ENCODE data around the gene ZNF578.
A peak's percentile ranks its signal among the peaks of the same experiment; 100 is the strongest.

ZNF578 gene

DNA sequence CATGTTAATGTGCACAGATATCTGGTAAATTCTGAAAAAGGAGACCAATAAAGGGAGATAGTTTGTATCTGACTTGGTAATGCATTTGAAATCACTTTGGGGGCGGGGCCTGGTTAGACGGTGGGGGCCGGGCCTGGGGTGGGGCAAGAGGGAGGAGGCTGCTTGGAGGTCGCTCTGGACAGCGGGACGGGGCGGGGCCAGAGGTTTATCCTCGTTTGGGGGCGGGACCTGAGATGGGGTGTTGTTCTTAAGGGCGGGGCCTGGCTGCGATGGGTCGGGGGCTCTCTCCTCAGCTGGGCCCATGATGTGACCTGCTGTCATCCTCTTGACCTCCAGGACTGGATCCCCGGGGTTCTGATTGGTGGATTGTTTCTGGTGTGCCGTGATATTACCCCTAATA lies 69.2 kb downstream of the ZNF578 start:
- no peaks in the 10 kb centered on the region for H4K20me1 ChIP-seq (ENCODE audit: insufficient read depth, low read length, poor library complexity, severe bottlenecking)
- H3K27me3 ChIP-seq (ENCODE audit: insufficient read depth, low read length, poor library complexity, severe bottlenecking), result no peaks in the 10 kb centered on the region
- no peaks in the 10 kb centered on the region for H3F3A ChIP-seq (ENCODE audit: low read depth)
- no peak overlapping the region for H3K4me3 ChIP-seq (ENCODE audit: low read length, poor library complexity, severe bottlenecking)
- no peaks in the 10 kb centered on the region for H3K9me2 ChIP-seq (replicated peaks; ENCODE audit: low read depth, low read length)
- no peak overlapping the region for H3K9ac ChIP-seq (ENCODE audit: low read depth, low read length, poor library complexity, severe bottlenecking)
- no peak overlapping the region for H3K4me2 ChIP-seq (ENCODE audit: low read depth, low read length, poor library complexity, severe bottlenecking)
- H2AFZ ChIP-seq (ENCODE audit: low read length), result no peak overlapping the region
- H3K9me3 ChIP-seq (ENCODE audit: insufficient read depth, low read depth, low read length), result no peaks in the 10 kb centered on the region
- H3K4me1 ChIP-seq (ENCODE audit: insufficient read depth, low read length, poor library complexity, severe bottlenecking), result peaks cover 4% of the 10 kb centered on the region
- H3K79me2 ChIP-seq (ENCODE audit: insufficient read depth, low read length), result peaks cover under 1% of the 10 kb centered on the region; the same call in 1 of the 2 replicates
- H3K36me3 ChIP-seq (ENCODE audit: insufficient read depth, low read length), result no peaks in the 10 kb centered on the region
- TF ChIP-seq, protein P1, sequence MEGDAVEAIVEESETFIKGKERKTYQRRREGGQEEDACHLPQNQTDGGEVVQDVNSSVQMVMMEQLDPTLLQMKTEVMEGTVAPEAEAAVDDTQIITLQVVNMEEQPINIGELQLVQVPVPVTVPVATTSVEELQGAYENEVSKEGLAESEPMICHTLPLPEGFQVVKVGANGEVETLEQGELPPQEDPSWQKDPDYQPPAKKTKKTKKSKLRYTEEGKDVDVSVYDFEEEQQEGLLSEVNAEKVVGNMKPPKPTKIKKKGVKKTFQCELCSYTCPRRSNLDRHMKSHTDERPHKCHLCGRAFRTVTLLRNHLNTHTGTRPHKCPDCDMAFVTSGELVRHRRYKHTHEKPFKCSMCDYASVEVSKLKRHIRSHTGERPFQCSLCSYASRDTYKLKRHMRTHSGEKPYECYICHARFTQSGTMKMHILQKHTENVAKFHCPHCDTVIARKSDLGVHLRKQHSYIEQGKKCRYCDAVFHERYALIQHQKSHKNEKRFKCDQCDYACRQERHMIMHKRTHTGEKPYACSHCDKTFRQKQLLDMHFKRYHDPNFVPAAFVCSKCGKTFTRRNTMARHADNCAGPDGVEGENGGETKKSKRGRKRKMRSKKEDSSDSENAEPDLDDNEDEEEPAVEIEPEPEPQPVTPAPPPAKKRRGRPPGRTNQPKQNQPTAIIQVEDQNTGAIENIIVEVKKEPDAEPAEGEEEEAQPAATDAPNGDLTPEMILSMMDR (conservative IDR thresholded peaks at IDR 0.05; ENCODE audit: low read length), result no peak
- no peak for TF ChIP-seq EZH2phosphoT487 (IDR thresholded peaks at IDR 0.05; ENCODE audit: borderline replicate concordance)

DNA sequence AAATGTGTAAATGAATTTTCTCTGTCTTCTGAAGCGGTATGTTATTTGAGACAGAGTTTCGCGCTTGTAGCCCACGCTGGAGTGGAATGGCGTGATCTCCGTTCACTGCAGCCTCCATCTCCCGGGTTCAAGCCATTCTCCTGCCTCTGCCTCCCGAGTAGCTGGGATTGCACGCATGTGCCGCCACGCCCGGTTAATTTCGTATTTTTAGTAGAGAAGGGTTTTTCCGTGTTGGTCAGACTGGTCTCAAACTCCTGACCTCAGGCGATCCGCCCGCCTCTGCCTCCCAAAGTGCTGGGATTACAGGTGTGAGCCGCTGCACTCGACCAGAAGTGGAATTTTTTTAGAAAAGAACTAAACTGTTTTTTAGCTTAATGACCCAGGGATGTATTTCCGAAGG lies 70.7 kb downstream of the ZNF578 start:
- Histone ChIP-seq H3K27me3 (ENCODE audit: insufficient read depth, low read length, poor library complexity, severe bottlenecking) (no peaks in the 10 kb centered on the region), H3K4me1 (ENCODE audit: insufficient read depth, low read length, poor library complexity, severe bottlenecking) (peaks cover 16% of the 10 kb centered on the region), H3K9ac (ENCODE audit: low read depth, low read length, poor library complexity, severe bottlenecking) (no peak overlapping the region), H2AFZ (ENCODE audit: low read length) (no peak overlapping the region), H3K4me2 (ENCODE audit: low read depth, low read length, poor library complexity, severe bottlenecking) (no peak overlapping the region), H3K9me2 (replicated peaks; ENCODE audit: low read depth, low read length) (no peaks in the 10 kb centered on the region), H3K79me2 (ENCODE audit: insufficient read depth, low read length) (peaks cover 16% of the 10 kb centered on the region), H3K36me3 (ENCODE audit: insufficient read depth, low read length) (no peaks in the 10 kb centered on the region), H4K20me1 (ENCODE audit: insufficient read depth, low read length, poor library complexity, severe bottlenecking) (peaks cover 5% of the 10 kb centered on the region), H3K9me3 (ENCODE audit: insufficient read depth, low read depth, low read length) (no peaks in the 10 kb centered on the region), H3F3A (ENCODE audit: low read depth) (no peaks in the 10 kb centered on the region), H3K4me3 (ENCODE audit: low read length, poor library complexity, severe bottlenecking) (no peak overlapping the region)
- TF ChIP-seq EZH2phosphoT487 (IDR thresholded peaks at IDR 0.05; ENCODE audit: borderline replicate concordance), result no peak
- TF ChIP-seq, protein P1 (conservative IDR thresholded peaks at IDR 0.05; ENCODE audit: low read length), result no peak

DNA sequence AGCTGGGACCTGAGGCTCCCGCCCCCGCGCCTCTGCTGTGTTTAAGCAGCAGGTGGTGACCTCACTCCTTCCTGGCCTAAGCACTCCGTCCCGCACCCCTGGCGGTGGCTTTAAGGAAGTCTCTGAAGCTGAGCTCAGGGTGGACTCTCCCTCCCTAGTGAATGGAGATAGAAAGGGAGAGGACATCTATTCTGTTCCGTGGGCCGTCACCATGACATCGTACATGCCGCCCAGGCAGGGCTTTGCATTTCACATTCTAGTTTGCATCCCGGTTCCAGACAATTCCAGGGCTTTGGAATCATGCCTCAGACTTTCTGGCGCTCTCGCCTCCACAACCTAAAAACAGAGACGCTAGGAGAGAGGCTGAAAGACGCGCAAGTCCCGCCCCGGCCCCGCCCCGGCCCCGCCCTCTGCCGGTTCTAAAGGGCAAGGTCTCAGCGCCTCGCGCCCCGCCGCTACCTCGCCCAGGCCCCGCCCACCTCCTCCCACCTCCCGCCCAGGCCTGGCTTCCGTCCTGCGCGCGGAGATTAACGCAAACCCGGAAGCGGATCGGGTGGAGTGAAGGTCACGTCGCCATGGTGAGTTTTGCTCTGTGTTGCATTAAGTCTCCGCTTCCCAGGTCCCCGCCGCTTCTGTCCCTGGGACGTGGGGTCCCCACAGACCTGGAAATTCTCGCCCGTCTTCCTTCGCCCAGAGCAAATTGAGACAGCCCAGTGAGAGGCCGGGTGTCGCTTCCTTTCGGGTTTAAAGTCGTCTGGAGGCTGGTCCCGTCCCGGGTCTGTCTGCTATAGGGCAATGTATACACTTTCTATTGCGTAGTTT lies 74.0 kb downstream of the ZNF578 start, which contains the start of gene ZNF808:
Gene ZNF808 (plus strand): TSS at position 535 of the 822 bp plus-strand sequence. CDS start 15,617 bp downstream, outside the sequence.
- Histone ChIP-seq H3K9me3 (ENCODE audit: insufficient read depth, low read depth, low read length) (no peaks in the 10 kb centered on the region), H3F3A (ENCODE audit: low read depth) (no peaks in the 10 kb centered on the region), H3K4me1 (ENCODE audit: insufficient read depth, low read length, poor library complexity, severe bottlenecking) (peaks cover 16% of the 10 kb centered on the region), H3K4me3 (ENCODE audit: low read length, poor library complexity, severe bottlenecking) (peak within 1 kb of the TSS; percentile 90), H3K79me2 (ENCODE audit: insufficient read depth, low read length) (peaks cover 22% of the 10 kb centered on the region), H2AFZ (ENCODE audit: low read length) (peak within 1 kb of the TSS; percentile 96), H3K9me2 (replicated peaks; ENCODE audit: low read depth, low read length) (no peaks in the 10 kb centered on the region), H3K27me3 (ENCODE audit: insufficient read depth, low read length, poor library complexity, severe bottlenecking) (no peaks in the 10 kb centered on the region), H3K4me2 (ENCODE audit: low read depth, low read length, poor library complexity, severe bottlenecking) (peak within 1 kb of the TSS; percentile 100), H3K9ac (ENCODE audit: low read depth, low read length, poor library complexity, severe bottlenecking) (peak within 1 kb of the TSS; percentile 87), H4K20me1 (ENCODE audit: insufficient read depth, low read length, poor library complexity, severe bottlenecking) (peaks cover 5% of the 10 kb centered on the region), H3K36me3 (ENCODE audit: insufficient read depth, low read length) (no peaks in the 10 kb centered on the region)
- no peak for TF ChIP-seq EZH2phosphoT487 (IDR thresholded peaks at IDR 0.05; ENCODE audit: borderline replicate concordance)
- TF ChIP-seq, protein P1 (conservative IDR thresholded peaks at IDR 0.05; ENCODE audit: low read length), result peak; percentile 61

Measured in Loucy (cell line).